Activated CD4-positive, alpha-beta T cell treated with anti-CD3 and anti-CD28 coated beads for 36 hours (primary cell): Measurements from ENCODE around the gene OR5AS1. TPM values are rescaled to one million over a fixed set of nuclear protein-coding genes. Genes with fewer than 3 reads are reported as not detected.

ENCODE experiments used
- total RNA-seq, 2 experiments: library from RNA; stranded (reverse); gene quantifications; one replicate each; pipeline ENCODE4 v1.2.3, GENCODE V29; 2021

Gene OR5AS1
- total RNA-seq, 2 experiments from 2014 or later: not detected

Other genes starting within 250 kb of the OR5AS1 start
- not detected for gene OR5D14, start 232.1 kb upstream of the OR5AS1 start, total RNA-seq
- not detected for gene OR5L1, start 216.3 kb upstream of the OR5AS1 start, total RNA-seq
- not detected for gene OR5D18, start 208.0 kb upstream of the OR5AS1 start, total RNA-seq
- not detected for gene OR5L2, start 200.4 kb upstream of the OR5AS1 start, total RNA-seq
- gene OR5D16, start 188.9 kb upstream of the OR5AS1 start, total RNA-seq: not detected
- not detected for gene TRIM51, start 144.4 kb upstream of the OR5AS1 start, total RNA-seq
- gene OR5W2, start 113.1 kb upstream of the OR5AS1 start, total RNA-seq: not detected
- gene OR5I1, start 91.3 kb upstream of the OR5AS1 start, total RNA-seq: not detected
- gene OR10AG1, start 57.7 kb upstream of the OR5AS1 start, total RNA-seq: not detected
- not detected for gene OR5F1, start 33.0 kb upstream of the OR5AS1 start, total RNA-seq
- gene OR8I2, start 65.7 kb downstream of the OR5AS1 start, total RNA-seq: not detected
- gene OR8H2, start 76.0 kb downstream of the OR5AS1 start, total RNA-seq: not detected
- gene OR8H3, start 94.7 kb downstream of the OR5AS1 start, total RNA-seq: not detected
- gene OR8J3, start 112.5 kb downstream of the OR5AS1 start, total RNA-seq: not detected
- not detected for gene OR8K5, start 132.7 kb downstream of the OR5AS1 start, total RNA-seq
- gene OR5J2, start 149.0 kb downstream of the OR5AS1 start, total RNA-seq: not detected
- not detected for gene OR5T2, start 206.6 kb downstream of the OR5AS1 start, total RNA-seq
- gene OR5T3, start 224.6 kb downstream of the OR5AS1 start, total RNA-seq: not detected
- gene OR5T1, start 246.5 kb downstream of the OR5AS1 start, total RNA-seq: not detected